Stomach (tissue), 9 donors: ENCODE data around the gene PSORS1C1. TPM values are rescaled to one million over a fixed set of nuclear protein-coding genes. Genes with fewer than 3 reads are reported as not detected.

Source experiments
- DNase-seq, 2 donors: peaks; one replicate each; pipeline versions ENCODE4 v3.0.0 to v3.0.0-alpha.2; 2013 to 2019
- H3K27ac ChIP-seq, 5 donors: fragments of 200-600 bp in 4 of 5; sonication (generic) in 4 of 5; one replicate each; pipeline ENCODE4 v1.5.1; 2013 to 2019; ENCODE audit warnings: mild to moderate bottlenecking in 1 of 5, moderate library complexity in 1 of 5
- H3K27me3 ChIP-seq, 3 donors: fragments of 200-600 bp; sonication (generic); one replicate each; pipeline ENCODE4 v1.5.1; 2017 to 2019; ENCODE audit warnings: mixed run types in 1 of 3
- H3K36me3 ChIP-seq, 4 donors: fragments of 200-600 bp; sonication (generic); 1 replicate in 3 of 4; 2 replicates in 1 of 4; pipeline ENCODE4 v1.5.1; 2016 to 2019
- H3K4me1 ChIP-seq, 4 donors: fragments of 200-600 bp; sonication (generic); one replicate each; pipeline ENCODE4 v1.5.1; 2016 to 2019
- H3K4me3 ChIP-seq, 4 donors: fragments of 200-600 bp; sonication (generic) in 3 of 4; one replicate each; pipeline ENCODE4 v1.5.1; 2016 to 2019; ENCODE audit warnings: mild to moderate bottlenecking in 1 of 4
- H3K9me3 ChIP-seq, 4 donors: fragments of 200-600 bp; sonication (generic); one replicate each; pipeline ENCODE4 v1.5.1; 2016 to 2019
- EP300 ChIP-seq: sonication (generic); formaldehyde crosslinking; IDR thresholded peaks from one replicate; pipeline ENCODE4 v1.6.1; 2017; ENCODE audit warnings: antibody characterized with exemption
- POLR2A ChIP-seq, 4 donors: fragments of 450-650 bp; IDR thresholded peaks; one replicate each; pipeline ENCODE4 v1.6.1; 2016; ENCODE audit warnings: antibody characterized with exemption in 4 of 4, control low read depth in 2 of 4, mild to moderate bottlenecking in 1 of 4, moderate library complexity in 1 of 4
- POLR2AphosphoS5 ChIP-seq, 3 donors: sonication (generic); formaldehyde crosslinking; IDR thresholded peaks; one replicate each; pipeline ENCODE4 v1.6.1; 2016; ENCODE audit warnings: antibody characterized with exemption in 3 of 3
- WGBS, 5 donors: extraction: QIAGEN DNeasy Blood & Tissue Kit in 3 of 5; methylation state at CpG; one replicate each; pipeline versions ENCODE4 v1.1.5 to v1.1.7; 2013 to 2018; 5-methylcytosine and 5-hydroxymethylcytosine counted together
- intact Hi-C: fragments of 100-400 bp; cut with DNase I; formaldehyde crosslinking; loops from one replicate; pipeline ENCODE4 v1.15.1; 2023; ENCODE audit warnings: low total_unique reads
- polyA plus RNA-seq, 3 donors: library from polyadenylated mRNA; stranded (reverse); fragments of 200-250 nt; gene quantifications; one replicate each; pipeline ENCODE4 v1.2.3, GENCODE V29; 2013
- total RNA-seq, 5 donors: library from RNA; depleted of rRNA; stranded (reverse); fragments of >200 nt; gene quantifications; one replicate each; pipeline versions ENCODE4 v1.1.0 to v1.2.3, GENCODE V29; 2014 to 2016
- TF ChIP-seq, protein P1 (sequence below), 7 experiments: fragments of 450-650 bp in 4 of 7; fragments of 200-600 bp in 3 of 7; sonication (generic) in 3 of 7; IDR thresholded peaks; one replicate each; pipeline ENCODE4 v1.5.1; 2016 to 2019; ENCODE audit warnings: antibody characterized with exemption in 7 of 7, control low read depth in 2 of 7, mild to moderate bottlenecking in 1 of 7
- donor health status: healthy with polysubstance abuse.
- donor health status: Bipolar disorder and iron deficiency.
- donor health status: healthy.

PSORS1C1 gene
- total and polyA plus RNA-seq, 8 donors: 2.7 to 7.4 (median 3.9) TPM; not detected in 1

GRCh38 chr6:31111712-31112111, 2.9 kb upstream of the PSORS1C1 start:
- H3K36me3 ChIP-seq: no peaks in the 10 kb centered on the region
- H3K27me3 ChIP-seq: peaks cover 0 to 19% (median 0%) of the 10 kb centered on the region in 3 donors
- TF ChIP-seq, protein P1, sequence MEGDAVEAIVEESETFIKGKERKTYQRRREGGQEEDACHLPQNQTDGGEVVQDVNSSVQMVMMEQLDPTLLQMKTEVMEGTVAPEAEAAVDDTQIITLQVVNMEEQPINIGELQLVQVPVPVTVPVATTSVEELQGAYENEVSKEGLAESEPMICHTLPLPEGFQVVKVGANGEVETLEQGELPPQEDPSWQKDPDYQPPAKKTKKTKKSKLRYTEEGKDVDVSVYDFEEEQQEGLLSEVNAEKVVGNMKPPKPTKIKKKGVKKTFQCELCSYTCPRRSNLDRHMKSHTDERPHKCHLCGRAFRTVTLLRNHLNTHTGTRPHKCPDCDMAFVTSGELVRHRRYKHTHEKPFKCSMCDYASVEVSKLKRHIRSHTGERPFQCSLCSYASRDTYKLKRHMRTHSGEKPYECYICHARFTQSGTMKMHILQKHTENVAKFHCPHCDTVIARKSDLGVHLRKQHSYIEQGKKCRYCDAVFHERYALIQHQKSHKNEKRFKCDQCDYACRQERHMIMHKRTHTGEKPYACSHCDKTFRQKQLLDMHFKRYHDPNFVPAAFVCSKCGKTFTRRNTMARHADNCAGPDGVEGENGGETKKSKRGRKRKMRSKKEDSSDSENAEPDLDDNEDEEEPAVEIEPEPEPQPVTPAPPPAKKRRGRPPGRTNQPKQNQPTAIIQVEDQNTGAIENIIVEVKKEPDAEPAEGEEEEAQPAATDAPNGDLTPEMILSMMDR (IDR thresholded peaks at IDR 0.05): no peak
- TF ChIP-seq EP300 (no peak), POLR2A (IDR thresholded peaks at IDR 0.05) (no peak), POLR2AphosphoS5 (IDR thresholded peaks at IDR 0.05) (no peak)
- H3K27ac ChIP-seq: no peak overlapping the region
- intact Hi-C loops: no loop called here
- DNase-seq: no peak
- H3K9me3 ChIP-seq: no peaks in the 10 kb centered on the region
- peaks cover 17 to 32% (median 26%) of the 10 kb centered on the region in 4 donors for H3K4me1 ChIP-seq
- no peak overlapping the region for H3K4me3 ChIP-seq
- 85 to 95% (median 92%) methylated on average over 11 to 13 of the region's 13 CpGs for WGBS, 5 donors

DNA sequence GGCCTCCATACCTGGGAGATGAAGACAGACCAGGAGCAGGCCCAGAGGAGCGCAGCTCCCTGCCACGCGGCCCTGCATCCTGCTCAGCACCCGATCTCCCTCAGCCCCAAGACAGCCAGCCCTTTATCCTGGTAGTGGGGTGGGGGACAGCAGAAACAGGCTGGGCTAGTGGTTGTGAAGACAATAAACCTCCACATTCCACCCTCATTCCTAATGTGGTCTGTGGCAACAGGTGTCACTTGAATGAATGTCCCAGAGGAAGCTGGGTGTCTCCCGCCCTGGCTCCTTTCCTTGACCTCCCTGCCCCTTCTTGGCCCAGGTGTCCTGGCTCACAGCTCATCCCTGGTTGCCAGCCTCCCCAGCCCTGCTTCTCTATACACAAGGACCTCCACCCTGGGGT, 2.1 kb upstream of the PSORS1C1 start, which contains the start of gene C6orf15:
Gene C6orf15, minus strand, starts transcription at position 98 of the 400 bp plus-strand sequence. Its CDS starts 20 bp downstream, at position 78.
- Histone ChIP-seq H3K27ac (no peak within 1 kb of the TSS), H3K9me3 (no peaks in the 10 kb centered on the region), H3K4me1 (peaks cover 17 to 40% (median 26%) of the 10 kb centered on the region in 4 donors), H3K4me3 (no peak within 1 kb of the TSS), H3K27me3 (peaks cover 0 to 19% (median 0%) of the 10 kb centered on the region in 3 donors), H3K36me3 (no peaks in the 10 kb centered on the region)
- 84 to 100% (median 94%) methylated on average over 5 of the region's 5 CpGs for WGBS, 5 donors
- intact Hi-C loops: no loop called here
- TF ChIP-seq POLR2A (IDR thresholded peaks at IDR 0.05): no peak
- TF ChIP-seq EP300: no peak
- TF ChIP-seq, protein P1 (IDR thresholded peaks at IDR 0.05): no peak
- TF ChIP-seq POLR2AphosphoS5 (IDR thresholded peaks at IDR 0.05): no peak
- DNase-seq: no peak

GRCh38 chr6:31113861-31114540, 599 bp upstream of the PSORS1C1 start:
- Histone ChIP-seq H3K4me3 (no peak overlapping the region), H3K36me3 (no peaks in the 10 kb centered on the region), H3K9me3 (no peaks in the 10 kb centered on the region), H3K27ac (peak overlapping the region in 4 of 5 donors; percentile 72 to 84 (median 80)), H3K4me1 (peaks cover 17 to 49% (median 26%) of the 10 kb centered on the region in 4 donors), H3K27me3 (peaks cover 0 to 19% (median 0%) of the 10 kb centered on the region in 3 donors)
- 65 to 88% (median 73%) methylated on average over 6 to 7 of the region's 7 CpGs for WGBS, 5 donors
- TF ChIP-seq POLR2AphosphoS5 (IDR thresholded peaks at IDR 0.05): no peak
- TF ChIP-seq POLR2A (IDR thresholded peaks at IDR 0.05): no peak
- TF ChIP-seq, protein P1 (IDR thresholded peaks at IDR 0.05): no peak
- no peak for TF ChIP-seq EP300
- DNase-seq: no peak
- intact Hi-C loops: no loop called here

DNA sequence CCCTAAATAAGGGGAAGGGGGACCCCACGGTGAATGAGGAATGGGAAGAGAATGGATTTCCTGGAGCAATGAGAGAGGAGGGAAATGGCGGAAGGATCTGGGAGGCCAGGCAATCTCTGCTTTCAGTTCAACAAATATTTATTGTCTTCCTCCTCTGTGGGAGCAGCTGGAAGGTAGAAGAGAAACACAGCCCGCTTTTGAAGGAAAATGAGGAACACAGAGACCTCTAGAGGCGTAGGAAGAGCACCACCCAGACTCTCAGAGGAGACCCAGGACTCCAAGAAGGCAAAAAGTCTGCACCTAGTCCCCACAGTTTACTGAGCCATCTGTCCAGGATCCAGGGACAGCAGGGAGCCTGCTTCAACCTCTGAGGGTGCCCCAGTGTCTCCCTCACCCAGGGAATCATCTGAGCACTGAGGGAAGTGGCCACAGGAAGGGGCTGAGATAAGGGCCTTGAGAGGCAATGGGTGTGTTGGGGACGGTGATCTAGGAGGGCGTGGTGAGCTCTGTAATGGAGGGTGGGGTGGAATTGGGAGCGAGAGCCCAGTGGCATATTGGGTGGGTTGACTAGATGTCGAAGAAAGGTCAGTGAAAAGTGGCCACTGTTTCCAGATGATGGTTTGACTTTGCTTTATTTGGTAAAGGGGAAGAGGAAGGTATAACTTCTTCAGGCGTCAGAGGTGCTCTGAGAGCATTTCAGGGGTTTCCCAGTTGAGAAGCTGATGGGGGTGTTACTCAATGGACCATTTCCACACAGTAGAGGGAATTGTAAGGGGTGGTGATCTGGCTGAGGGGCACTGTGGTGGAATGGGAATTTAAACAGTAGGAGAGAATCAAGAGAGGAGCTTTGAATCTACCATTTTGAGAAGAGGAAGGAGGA, 610 bp downstream of the PSORS1C1 start:
- intact Hi-C loops: no loop called here
- WGBS, 5 donors: 36 to 57% (median 45%) methylated on average over 9 of the region's 9 CpGs
- TF ChIP-seq, protein P1 (IDR thresholded peaks at IDR 0.05): no peak
- no peak for TF ChIP-seq POLR2A (IDR thresholded peaks at IDR 0.05)
- TF ChIP-seq POLR2AphosphoS5 (IDR thresholded peaks at IDR 0.05): no peak
- TF ChIP-seq EP300: no peak
- Histone ChIP-seq H3K27me3 (peaks cover 0 to 11% (median 0%) of the 10 kb centered on the region in 3 donors), H3K36me3 (no peaks in the 10 kb centered on the region), H3K4me3 (peak overlapping the region in 3 of 4 donors; percentile 7 to 28 (median 19)), H3K27ac (peak overlapping the region; percentile 44 to 84 (median 77)), H3K4me1 (peaks cover 17 to 49% (median 26%) of the 10 kb centered on the region in 4 donors), H3K9me3 (no peaks in the 10 kb centered on the region)
- peak in 1 of 2 donors; percentile 63 for DNase-seq
